NB4 (cell line): ENCODE measurements around the gene WFIKKN1.

Experiments used
- DNase-seq: peaks from one replicate; pipeline ENCODE4 v3.0.0; 2010; ENCODE audit warnings: low read depth
- H3K4me3 ChIP-seq: one replicate; pipeline ENCODE4 v1.5.1; 2011; ENCODE audit warnings: mild to moderate bottlenecking, low read depth, low read length, moderate library complexity
- CTCF ChIP-seq: IDR thresholded peaks from one replicate; pipeline ENCODE4 v1.5.1; 2012; ENCODE audit warnings: low read depth, low read length
- MAX ChIP-seq: IDR thresholded peaks from 2 replicates; pipeline ENCODE4 v1.6.1; 2011; ENCODE audit warnings: low read depth, low read length
- MYC ChIP-seq: IDR thresholded peaks from 2 replicates; pipeline ENCODE4 v1.6.1; 2011; ENCODE audit warnings: low read depth, low read length
- POLR2A ChIP-seq: IDR thresholded peaks from 2 replicates; pipeline ENCODE4 v1.6.1; 2011; ENCODE audit warnings: mild to moderate bottlenecking; ENCODE audit not compliant: insufficient read length; ENCODE audit errors: extremely low read depth

WFIKKN1 gene

GRCh38 chr16:642189-643049 lies 11.6 kb downstream of the WFIKKN1 start:
- no peak; the same call in 1 of the 2 replicates for TF ChIP-seq MAX
- peak; percentile 22 for TF ChIP-seq POLR2A
- H3K4me3 ChIP-seq: peak overlapping the region; percentile 71
- DNase-seq: peak; percentile 82

- peak overlapping the region; percentile 71 for H3K4me3 ChIP-seq
- DNase-seq: no peak
- TF ChIP-seq POLR2A: no peak
- TF ChIP-seq MAX: no peak
- no peak for TF ChIP-seq MYC
- TF ChIP-seq CTCF: no peak
These were observed 12.2 kb downstream of the WFIKKN1 start for GRCh38 chr16:643050-643368.

- H3K4me3 ChIP-seq: no peak overlapping the region
- no peak for DNase-seq
- TF ChIP-seq CTCF: no peak
These were observed 13.8 kb downstream of the WFIKKN1 start for GRCh38 chr16:644556-644955.

GRCh38 chr16:645852-646678 lies 15.3 kb downstream of the WFIKKN1 start:
- no peak for DNase-seq
- H3K4me3 ChIP-seq: no peak overlapping the region
- no peak for TF ChIP-seq POLR2A
- no peak for TF ChIP-seq MAX
- TF ChIP-seq CTCF: no peak
- TF ChIP-seq MYC: no peak

- no peak for TF ChIP-seq MAX
- TF ChIP-seq CTCF: no peak
- no peak for TF ChIP-seq MYC
- TF ChIP-seq POLR2A: no peak
These were observed 15.9 kb downstream of the WFIKKN1 start for GRCh38 chr16:646679-647172.

More at GRCh38 chr16:646679-647172, 15.9 kb downstream of the WFIKKN1 start:
- no peak overlapping the region for H3K4me3 ChIP-seq
- DNase-seq: no peak
